GM21360 (cell line): ENCODE results near the gene OR8G5.
"Not testable (repeated sequence)": the region's sequence is repeated elsewhere in the genome, so short reads cannot be mapped to it uniquely, and the experiment has no call there.

Experiments used
- ATAC-seq: cut with Tn5 transposase; IDR thresholded peaks from one replicate; pipeline ENCODE4 v1.9.1; 2021; ENCODE audit warnings: mild to moderate bottlenecking, moderate library complexity; ENCODE audit not compliant: unreplicated experiment

The OR8G5 gene

GRCh38 chr11:124256076-124256475 is at the start of gene OR8G5:
TSS of gene OR8G5 (plus strand) at chr11:124256376. CDS start at chr11:124264932, 8,556 bp downstream.
- no peak for ATAC-seq

- ATAC-seq = no peak
Measured at GRCh38 chr11:124207102-124207792, 48.9 kb upstream of the OR8G5 start.

DNA sequence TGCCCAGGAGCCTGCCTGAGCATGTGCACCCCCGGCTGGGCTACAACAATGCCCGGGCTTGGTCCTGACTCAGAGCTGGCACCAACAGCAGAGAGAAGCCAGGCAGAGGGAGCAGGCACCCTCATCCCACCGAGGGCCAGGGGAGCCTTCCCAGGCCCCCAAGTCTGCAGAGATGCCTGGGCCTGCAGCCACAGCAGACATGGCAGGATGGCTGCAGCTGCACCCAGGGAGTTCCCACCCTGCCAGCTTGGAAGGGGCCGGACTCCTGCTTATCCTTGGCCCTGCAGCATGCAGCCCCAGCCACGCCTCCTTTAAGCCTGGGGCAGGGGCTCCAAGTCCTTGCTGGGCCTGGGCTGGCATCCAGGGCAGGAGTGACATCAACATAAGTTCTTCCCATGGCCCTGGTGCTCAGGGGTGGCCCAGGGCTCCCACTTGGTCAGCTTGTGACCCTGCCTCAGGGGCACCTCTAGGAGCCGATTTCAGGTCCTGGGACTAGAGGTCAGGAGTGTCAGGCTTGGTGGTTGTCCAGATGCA is 46.3 kb upstream of the OR8G5 start:
- no peak for ATAC-seq

- no peak for ATAC-seq
Measured at GRCh38 chr11:124210421-124210820, 45.8 kb upstream of the OR8G5 start.

DNA sequence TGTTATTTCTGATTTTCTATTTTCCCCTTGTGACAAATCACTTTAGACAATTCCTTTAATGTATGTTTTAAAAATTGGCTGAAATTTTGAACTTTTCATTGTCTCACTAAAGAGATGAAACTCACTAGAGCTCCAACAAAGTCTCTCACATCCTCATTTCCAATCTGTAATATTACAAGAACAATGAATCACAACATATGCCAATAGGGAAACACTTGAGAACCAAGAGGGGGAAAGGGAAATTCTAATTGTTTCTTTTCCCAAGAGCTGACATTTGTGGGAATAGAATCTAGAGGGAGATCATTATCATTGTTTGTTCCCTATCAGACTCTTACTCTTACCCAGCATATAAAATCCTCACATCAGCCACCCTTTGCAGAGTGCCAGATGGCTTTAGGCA is 44.9 kb upstream of the OR8G5 start:
- ATAC-seq = no peak

GRCh38 chr11:124214027-124214426 is 42.1 kb upstream of the OR8G5 start:
- ATAC-seq = no peak

GRCh38 chr11:124219126-124219525 is 37.0 kb upstream of the OR8G5 start:
- no peak for ATAC-seq

DNA sequence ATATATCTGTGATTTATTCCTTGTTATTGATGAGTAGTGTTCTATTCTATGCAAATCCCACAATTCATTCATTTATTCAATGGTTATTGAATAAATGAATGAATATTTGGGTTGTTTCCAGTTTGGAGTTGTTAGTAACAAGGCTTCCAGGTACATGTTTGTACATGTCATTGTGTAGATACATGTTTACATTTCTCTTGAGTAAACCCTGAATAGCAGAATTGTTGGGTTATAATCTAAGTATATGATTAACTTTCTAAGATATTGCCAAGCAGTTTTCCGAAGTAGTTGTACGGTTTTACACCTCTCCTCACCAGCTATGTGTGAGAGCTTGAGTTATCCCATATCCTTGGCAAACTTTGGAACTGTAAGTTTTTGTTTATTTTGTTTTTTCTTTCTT is 33.8 kb upstream of the OR8G5 start:
- no peak for ATAC-seq

DNA sequence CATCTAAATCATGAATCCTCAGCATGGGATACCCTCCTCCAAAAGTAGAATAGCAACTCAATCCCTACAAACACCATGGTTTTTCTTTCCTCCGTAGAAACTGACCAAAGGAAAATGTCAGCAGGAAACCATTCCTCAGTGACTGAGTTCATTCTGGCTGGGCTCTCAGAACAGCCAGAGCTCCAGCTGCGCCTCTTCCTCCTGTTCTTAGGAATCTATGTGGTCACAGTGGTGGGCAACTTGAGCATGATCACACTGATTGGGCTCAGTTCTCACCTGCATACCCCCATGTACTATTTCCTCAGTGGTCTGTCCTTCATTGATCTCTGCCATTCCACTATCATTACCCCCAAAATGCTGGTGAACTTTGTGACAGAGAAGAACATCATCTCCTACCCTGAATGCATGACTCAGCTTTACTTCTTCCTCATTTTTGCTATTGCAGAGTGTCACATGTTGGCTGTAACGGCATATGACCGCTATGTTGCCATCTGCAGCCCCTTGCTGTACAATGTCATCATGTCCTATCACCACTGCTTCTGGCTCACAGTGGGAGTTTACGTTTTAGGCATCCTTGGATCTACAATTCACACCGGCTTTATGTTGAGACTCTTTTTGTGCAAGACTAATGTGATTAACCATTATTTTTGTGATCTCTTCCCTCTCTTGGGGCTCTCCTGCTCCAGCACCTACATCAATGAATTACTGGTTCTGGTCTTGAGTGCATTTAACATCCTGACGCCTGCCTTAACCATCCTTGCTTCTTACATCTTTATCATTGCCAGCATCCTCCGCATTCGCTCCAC is 31.4 kb upstream of the OR8G5 start:
- ATAC-seq = not testable (repeated sequence)

GRCh38 chr11:124225471-124225870 is 30.7 kb upstream of the OR8G5 start:
- ATAC-seq = no peak

DNA sequence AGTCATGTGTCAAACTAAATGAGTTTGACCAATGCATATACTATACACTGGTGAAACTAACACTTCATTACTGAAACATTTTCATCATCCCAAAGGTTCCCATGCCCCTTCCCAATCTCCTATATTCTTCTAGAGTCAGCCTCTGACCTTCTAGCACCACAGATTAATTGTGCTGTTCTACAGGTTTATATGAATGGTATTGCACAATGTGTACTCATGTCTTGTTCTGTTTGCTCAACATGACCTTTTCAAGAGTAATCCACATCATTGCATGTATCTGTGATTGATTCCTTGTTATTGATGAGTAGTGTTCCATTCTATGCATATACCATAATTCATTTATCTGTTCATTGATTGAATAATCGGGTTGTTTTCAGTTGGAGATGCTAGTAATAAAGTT is 22.8 kb upstream of the OR8G5 start:
- ATAC-seq = no peak

- ATAC-seq = no peak
Measured at GRCh38 chr11:124238512-124238911, 17.7 kb upstream of the OR8G5 start.

DNA sequence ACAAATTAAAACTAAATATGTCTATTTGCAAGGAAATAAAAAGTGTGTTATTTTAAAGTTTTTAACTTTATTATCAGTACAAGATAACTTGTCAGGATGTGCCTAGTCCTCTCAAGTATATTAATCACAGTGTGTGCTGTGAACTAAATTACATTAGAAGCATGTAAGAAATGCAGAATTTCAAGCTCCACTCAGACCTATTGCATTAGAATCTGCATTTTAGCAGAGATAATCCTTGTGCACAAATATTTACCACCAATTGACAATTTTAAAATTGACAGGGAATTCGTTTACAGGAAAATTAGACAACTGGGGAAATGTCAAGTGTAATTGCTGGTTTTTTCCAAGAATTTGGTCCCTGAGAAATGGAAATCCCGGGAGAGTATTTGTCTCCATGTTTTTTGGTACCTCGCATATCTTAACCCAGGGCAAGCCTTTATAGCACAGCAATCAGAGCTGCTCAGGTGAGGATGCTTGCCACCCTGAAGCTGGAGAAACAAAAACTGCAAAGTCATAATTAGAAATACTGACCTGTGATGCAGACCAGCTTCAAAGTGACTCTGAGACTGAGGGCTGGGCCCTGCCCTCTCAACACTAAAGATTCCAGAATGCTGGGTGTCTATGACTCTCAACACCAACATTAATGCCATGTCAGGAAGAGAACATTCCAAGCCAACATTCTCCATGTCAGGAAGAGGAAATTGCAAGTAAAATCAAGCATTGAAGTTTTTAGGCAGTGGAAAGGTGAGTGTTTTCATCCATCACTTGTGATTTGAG is 15.4 kb upstream of the OR8G5 start, which contains the start of gene OR8G1:
OR8G1 (plus strand) TSS at position 475 of the 777 bp plus-strand sequence. CDS start 8,581 bp downstream, outside the sequence.
- ATAC-seq = no peak

DNA sequence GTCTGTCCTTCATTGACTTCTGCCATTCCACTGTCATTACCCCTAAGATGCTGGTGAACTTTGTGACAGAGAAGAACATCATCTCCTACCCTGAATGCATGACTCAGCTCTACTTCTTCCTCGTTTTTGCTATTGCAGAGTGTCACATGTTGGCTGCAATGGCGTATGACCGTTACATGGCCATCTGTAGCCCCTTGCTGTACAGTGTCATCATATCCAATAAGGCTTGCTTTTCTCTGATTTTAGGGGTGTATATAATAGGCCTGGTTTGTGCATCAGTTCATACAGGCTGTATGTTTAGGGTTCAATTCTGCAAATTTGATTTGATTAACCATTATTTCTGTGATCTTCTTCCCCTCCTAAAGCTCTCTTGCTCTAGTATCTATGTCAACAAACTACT is 6.3 kb upstream of the OR8G5 start:
- not testable (repeated sequence) for ATAC-seq

- ATAC-seq = not testable (repeated sequence)
Measured at GRCh38 chr11:124265041-124265440, 8.9 kb downstream of the OR8G5 start.

- ATAC-seq = not testable (repeated sequence)
Measured at GRCh38 chr11:124270886-124271285, 14.7 kb downstream of the OR8G5 start.

DNA sequence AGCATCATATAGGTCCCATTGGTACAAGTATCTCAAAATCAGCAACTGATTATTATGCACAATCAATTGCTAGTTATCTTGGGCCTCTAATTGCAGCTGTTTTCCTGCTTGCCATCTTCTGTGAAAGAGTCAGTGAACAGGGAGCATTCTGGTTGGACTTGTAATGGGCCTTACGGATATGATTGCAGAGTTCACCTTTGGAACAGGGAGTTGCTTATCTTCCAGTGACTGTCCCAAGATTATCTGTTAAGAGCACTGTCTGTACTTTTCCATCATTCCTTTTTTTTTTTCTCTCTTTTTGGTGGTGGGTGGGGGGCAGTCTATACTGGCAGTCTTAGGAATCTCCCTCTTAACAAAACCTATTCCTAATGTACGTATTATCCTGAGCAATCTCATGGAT is 17.8 kb downstream of the OR8G5 start:
- ATAC-seq = no peak

GRCh38 chr11:124276081-124276480 is 19.9 kb downstream of the OR8G5 start:
- no peak for ATAC-seq

GRCh38 chr11:124277207-124277606 is 21.0 kb downstream of the OR8G5 start:
- no peak for ATAC-seq

DNA sequence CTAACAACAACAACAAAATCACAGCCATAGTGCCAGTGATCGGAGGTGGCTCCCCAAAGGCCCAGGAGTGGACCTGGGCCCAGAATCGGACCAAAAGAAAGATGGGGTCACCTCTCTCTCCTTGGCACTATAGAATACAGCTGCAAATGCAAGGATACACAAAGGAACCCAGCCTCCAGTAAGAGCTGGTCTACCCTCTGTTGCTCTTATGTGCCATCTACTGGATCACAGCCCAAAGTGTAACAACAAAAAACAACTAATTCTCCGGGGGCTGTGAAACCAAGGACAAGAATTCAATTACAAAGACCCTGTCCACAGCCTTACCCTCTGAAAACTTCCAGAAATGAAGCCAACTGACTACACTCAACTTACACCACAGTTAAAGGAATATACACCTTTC is 21.6 kb downstream of the OR8G5 start:
- no peak for ATAC-seq

- ATAC-seq = no peak
Measured at GRCh38 chr11:124278261-124278660, 22.1 kb downstream of the OR8G5 start.
